ENCODE results near the gene PJA2.

Gene PJA2

GRCh38 chr5:109350537-109351270 is 59.1 kb downstream of the PJA2 start:
- peak; percentile 15 for DNase-seq (ENCODE audit: low spot score)

GRCh38 chr5:109349388-109349787 is 60.4 kb downstream of the PJA2 start:
- no peak for DNase-seq (ENCODE audit: low spot score)

- DNase-seq (ENCODE audit: low spot score): no peak
Measured at GRCh38 chr5:109347252-109347888, 62.4 kb downstream of the PJA2 start.

GRCh38 chr5:109345699-109346098 is 64.1 kb downstream of the PJA2 start:
- no peak for DNase-seq (ENCODE audit: low spot score)

DNA sequence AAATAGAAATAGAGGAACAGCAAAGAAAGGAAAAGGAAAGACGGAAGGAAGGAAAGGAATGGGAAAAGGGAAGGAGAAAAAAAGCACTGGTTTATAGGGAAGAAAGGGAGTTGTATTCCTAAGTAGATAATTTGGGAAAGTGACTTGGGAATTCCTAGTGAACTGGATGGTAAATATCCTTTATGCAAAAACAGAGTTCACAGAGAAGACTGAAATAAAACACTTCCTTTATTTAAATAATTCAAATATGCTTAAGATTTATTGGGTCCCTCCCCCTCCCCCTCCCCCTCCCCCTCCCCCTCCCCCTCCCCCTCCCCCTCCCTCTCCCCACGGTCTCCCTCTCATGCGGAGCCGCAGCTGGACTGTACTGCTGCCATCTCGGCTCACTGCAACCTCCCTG is 69.4 kb downstream of the PJA2 start:
- no peak for DNase-seq (ENCODE audit: low spot score)

DNA sequence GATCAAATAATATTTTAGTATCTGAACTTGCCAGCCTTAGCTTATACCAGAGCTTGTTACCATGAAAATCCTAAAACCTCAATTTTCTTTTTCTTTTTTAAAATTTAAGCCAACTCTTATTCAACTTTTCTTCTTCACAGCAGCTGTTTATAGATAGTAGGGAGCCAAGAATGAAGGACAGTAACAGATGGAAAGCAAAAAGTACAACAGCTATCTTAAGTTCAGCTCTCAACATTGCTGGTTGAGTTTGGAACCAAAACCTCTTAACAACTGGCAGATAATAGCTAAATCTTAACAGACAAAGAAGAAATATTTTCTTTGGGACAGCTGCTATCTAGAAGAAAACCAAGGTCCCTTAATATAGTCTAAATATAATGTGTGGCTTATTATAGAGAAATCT is 74.7 kb downstream of the PJA2 start:
- DNase-seq (ENCODE audit: low spot score): no peak

DNA sequence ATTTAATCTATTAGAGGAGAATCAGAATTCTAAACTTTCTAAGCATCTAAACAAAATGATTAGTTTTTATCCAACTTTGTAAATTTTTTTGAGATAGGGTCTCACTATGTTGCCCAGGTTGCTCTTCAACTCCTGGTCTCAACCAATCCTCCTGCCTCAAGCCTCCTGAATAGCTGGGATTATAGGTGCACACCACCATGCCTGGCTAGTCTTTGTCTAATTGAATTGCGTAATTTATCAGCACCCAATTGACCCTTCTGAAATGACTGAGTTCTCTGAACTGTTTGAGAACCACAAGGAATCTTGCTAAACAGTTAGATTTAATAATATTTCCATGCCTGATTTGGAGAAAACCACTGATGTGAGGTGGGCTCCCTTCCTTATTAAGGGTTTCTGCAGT is 75.7 kb downstream of the PJA2 start:
- DNase-seq (ENCODE audit: low spot score): no peak

GRCh38 chr5:109329333-109330237 is 80.2 kb downstream of the PJA2 start:
- no peak for DNase-seq (ENCODE audit: low spot score)

GRCh38 chr5:109328626-109329025 is 81.1 kb downstream of the PJA2 start:
- DNase-seq (ENCODE audit: low spot score): no peak

DNA sequence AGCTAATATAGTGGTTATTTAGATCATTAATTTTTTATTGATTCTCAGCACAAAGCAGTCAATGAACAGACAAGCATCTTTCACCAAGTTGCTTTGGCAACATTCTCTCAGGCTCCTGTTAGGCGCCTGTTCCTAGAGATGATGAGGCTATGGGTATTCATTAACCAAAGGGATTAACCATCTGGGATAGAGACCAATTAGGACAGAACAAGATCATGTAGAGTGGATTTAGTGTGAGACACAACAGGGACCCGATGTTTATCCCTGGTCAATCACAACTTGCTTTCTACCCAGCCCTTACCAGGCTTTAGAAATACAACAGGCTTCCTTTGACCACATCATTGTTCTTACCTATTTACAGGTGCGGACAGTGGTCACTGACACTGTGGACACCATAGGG is 82.2 kb downstream of the PJA2 start:
- DNase-seq (ENCODE audit: low spot score): no peak

DNA sequence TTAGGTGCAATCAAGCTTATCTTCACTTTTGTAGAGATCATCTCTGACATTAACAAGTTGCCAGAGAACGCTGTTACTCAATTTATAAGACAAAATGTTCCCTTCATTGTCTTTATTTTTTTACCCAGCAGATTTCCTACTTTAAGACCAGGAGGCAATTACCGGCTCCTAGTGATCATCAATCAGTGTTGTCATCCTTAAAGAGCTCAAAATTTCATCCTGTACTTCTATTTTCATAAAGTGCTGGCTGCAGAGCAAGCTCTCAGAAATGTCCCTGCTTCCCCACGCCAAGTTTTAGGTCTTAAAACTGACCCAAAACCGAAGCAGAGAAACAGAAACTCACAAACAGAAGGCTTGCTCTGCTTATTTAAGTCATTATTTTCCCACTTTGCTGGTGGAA is 82.9 kb downstream of the PJA2 start:
- DNase-seq (ENCODE audit: low spot score): no peak

DNA sequence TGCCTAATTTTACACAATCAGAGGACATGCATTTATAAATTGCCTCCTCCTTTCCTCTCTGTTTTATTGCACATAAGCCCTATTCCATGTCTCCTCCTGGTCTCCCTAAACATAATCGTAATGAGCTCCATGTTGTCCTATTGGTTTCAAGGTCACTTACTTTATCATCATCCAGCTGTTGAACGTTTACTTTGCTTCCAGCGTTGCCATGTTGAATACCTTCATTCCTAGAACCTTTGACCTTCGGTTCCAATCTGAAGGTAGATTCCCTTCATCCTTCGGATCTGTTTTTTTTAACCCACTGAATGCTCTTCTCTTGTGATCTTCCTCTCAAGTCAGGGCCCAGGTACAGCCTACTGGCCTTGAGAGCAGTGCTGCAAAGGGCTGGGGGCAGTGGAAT is 84.3 kb downstream of the PJA2 start:
- DNase-seq (ENCODE audit: low spot score): no peak

DNA sequence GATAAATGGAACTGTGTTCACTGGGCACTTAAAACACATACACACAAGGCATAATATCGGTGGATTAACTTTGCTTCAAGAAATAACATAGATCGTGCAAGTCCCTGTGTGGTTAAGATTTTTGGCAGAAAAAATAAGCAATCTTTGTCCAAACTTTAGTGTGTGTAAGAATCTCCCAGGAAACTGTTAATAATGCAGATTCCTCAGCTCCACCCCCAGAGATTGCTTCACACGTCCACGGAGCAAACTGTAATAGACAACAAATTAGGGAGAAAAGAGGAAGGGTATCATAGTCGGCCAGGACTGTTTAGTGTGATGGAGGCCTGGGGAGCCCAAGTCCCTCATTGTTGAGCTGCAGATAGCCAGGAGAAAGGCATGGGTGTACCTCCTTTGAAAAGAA is 84.8 kb downstream of the PJA2 start:
- no peak for DNase-seq (ENCODE audit: low spot score)

- DNase-seq (ENCODE audit: low spot score): no peak
Measured at GRCh38 chr5:109324351-109324750, 85.4 kb downstream of the PJA2 start.

DNA sequence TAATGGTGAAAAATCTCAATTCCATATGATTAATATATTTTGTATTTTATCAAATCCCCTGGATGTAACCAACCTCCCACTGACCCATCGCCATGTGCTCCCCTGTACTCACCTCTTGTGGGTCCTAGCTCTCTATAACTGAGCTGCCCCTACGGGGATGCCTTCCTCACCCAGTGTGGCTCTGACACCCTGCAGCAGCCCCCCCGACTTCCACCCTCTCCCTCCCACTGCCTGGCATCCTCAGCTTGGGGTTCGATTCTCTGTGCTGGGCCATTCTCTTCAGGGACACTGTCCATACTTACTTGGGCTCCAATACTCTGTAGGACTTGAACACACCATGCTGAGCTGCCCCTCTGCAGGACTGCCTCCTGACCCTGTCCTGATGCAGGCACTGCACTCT is 87.1 kb downstream of the PJA2 start:
- no peak for DNase-seq (ENCODE audit: low spot score)

DNA sequence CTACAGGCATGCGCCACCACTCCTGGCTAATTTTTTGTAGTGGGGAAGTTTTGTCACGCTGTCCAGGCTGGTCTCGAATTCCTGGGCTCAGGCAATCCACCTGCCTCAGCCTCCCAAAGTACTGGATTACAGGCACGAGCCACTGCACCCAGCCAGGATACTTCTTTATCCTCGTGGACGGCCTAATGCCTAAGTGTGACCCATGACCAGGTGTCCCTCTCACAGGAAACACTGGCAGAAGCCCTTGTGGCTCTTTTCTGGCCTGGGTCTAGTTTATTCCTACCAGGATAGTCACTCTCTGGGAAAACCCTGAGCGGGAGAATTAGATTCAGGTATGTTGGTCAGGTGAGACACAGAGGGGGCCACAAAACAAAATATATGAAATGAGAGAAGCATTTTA is 90.4 kb downstream of the PJA2 start:
- no peak for DNase-seq (ENCODE audit: low spot score)

DNA sequence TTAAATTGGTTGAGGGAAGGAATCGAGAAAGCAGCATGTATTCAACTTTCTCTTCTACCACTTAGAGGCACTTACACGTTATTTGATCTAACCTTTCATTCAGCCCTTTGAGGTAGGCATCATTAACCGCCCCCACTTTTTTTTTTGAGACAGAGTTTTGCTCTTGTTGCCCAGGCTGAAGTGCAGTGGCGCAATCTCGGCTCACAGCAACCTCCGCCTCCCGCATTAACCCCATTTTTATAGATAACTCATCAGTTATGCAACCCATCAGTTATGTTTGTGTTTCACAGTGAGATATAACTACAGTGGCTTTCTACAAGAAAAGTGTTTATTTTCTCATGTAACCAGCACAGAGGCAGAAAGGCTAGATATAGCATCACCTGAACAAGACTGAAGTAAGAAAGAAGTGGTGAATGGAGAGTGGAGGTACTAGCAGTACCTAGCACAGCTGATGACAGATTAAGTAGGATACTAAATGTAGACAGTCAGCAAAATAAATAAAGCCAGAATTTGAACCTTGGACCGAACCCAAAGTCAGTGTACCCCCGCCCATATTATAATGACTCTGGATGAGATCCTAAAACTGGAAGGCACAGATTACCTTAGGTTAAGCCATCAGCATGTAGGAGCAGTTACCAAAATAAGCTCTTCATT is 91.2 kb downstream of the PJA2 start:
- no peak for DNase-seq (ENCODE audit: low spot score)

GRCh38 chr5:109316634-109317033 is 93.1 kb downstream of the PJA2 start:
- DNase-seq (ENCODE audit: low spot score): no peak

DNA sequence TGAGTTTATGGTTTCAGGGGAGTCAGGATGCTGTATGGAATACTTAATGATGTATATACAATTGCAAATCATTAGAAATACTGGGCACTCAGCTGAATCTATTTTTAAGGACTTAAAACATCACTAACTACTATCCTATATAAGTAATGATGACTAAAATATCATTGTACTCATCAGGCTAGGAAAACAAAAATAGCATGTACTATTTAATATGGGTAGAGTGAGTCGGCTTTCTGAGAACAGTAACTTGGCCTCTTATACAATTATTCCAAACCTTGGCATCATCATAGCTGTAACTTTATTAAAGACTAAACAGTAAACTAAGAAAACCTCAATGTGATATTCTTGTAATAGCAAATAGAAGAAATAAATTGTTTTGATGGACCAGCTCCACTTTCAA is 94.5 kb downstream of the PJA2 start:
- no peak for DNase-seq (ENCODE audit: low spot score)

DNA sequence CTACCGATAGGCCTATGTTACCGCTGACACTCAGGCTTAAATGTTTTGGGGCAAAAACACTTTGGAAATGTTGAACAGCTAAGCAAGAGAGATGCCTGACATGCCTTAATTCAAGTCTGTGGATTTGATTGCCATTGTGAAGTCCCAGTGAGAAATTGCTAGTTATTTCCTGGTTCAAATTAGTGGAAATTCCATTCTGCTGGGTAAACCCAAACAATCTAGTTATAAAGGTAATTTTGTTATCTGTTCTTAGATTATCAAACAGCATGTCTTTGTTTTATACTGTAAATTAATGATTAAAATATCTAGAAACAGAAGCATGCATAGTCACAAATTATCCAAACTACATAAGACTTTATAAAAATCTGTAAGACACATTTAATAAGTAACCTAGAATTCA is 96.6 kb downstream of the PJA2 start:
- DNase-seq (ENCODE audit: low spot score): no peak

DNA sequence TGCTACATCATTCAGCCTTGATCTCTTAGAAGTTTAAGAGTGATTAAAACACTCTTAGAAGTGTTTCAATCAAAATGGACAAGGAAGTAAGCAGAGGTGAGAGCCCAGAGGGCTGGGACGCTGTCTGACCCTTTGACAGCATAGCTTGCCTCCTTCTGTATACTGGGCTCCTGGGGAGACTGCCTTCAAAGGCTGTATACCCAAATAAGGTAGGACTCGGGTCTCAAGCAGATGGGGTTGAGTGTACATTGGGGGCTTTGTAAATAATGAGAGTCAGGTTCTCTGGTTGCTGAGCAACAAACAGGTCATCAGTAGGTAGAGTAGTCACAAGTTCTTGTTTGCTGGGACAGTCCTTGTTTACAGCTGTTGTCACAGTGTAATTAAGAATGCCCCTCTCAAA is 97.1 kb downstream of the PJA2 start:
- DNase-seq (ENCODE audit: low spot score): no peak

DNA sequence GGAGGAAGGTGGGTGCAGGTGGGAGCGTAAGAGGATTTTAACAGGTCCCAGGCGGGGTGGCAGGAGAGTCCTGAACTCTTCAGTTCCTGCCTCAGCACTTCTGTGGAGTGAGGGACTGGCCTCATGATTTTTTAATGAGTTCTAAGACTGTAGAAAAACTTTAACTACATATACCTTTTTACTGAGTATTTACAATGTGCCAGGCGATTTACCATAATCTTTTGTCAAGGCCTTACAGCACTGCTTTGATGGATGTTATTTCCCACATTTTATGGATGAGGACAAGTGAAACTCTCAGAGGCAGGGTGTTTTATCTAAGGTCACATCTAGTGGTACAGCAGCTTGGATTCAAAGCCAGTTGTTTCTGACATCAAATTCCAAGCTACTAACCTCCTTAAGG is 99.5 kb downstream of the PJA2 start:
- no peak for DNase-seq (ENCODE audit: low spot score)

Data from hematopoietic multipotent progenitor cell treated with erythropoietin and hydrocortisone succinate and interleukin-3 and kit ligand, for 17 days (in vitro differentiated cells).